Measurements from ENCODE around the gene PTPRK.

Gene PTPRK

DNA sequence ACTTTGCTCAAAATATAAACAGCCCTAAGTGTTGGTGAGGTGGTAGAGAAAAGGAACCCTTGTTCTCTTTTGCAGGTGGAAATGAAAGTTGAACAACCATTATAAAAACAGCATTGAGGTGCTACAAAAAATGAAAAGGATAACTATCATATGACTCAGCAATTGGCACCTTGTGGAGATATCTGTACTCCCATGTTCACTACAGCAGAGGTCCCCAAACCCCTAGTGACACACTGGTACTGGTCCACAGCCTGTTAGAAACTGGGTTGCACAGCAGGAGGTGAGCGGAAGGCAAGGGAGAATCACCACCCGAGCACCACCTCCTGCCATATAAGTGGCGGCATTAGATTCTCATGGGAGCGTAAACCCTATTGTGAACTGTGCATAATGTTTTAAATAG lies 352.2 kb downstream of the PTPRK start:
- no peak for DNase-seq

DNA sequence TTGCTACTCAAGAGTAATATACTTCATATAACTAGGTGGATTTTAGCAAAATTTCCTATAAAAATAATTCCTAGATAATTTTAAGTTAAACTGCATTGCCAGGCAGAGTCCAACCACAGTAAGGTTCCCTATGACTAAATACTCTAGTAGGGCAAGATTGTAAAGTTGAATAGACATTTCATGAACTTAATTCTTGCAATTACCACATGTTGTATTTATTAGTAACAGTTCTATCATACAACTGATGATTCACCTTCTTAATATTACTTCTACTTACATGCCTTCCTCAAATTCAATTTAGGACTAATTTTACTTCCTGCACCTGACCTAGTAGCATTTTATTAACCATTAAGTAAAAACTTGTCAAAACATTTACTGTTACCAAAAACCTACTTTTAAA lies 352.8 kb downstream of the PTPRK start:
- DNase-seq = no peak

DNA sequence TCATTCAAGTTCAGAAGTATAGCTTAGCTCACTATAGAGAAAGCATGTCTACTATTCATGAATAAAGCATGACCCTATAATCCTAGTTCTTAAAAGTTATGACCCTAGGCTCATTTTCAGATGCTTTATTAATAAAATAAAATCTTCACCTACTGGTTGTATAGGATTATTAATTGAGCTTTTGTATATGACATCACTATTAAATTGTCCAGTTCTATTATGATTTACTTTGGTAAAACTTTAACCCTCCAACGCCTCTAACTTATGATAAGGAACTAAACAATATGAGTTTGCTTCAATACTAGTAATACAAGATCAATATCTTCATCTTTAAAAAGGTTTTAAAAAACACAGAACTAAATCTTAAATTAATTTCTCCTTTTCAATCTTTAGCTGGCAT lies 356.1 kb downstream of the PTPRK start:
- no peak for DNase-seq

GRCh38 chr6:128162423-128162822 lies 358.0 kb downstream of the PTPRK start:
- DNase-seq = no peak

DNA sequence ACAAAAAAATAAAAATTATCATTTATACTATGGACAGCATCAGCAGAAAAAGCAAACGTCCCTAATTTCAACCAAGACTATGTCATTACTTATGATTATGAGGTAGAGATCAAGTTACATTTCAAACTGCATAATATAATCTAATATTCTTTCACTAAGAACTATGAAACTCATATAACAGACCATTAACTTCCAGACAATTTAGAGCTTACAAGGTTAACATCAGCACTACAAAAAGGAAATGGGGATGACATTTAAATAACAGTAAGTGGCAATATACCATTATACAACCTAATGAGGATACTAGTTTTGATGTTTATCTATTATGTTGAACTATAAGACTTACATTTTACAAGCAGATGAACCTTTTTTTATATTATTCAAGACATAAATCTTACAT lies 358.6 kb downstream of the PTPRK start:
- DNase-seq = no peak

DNA sequence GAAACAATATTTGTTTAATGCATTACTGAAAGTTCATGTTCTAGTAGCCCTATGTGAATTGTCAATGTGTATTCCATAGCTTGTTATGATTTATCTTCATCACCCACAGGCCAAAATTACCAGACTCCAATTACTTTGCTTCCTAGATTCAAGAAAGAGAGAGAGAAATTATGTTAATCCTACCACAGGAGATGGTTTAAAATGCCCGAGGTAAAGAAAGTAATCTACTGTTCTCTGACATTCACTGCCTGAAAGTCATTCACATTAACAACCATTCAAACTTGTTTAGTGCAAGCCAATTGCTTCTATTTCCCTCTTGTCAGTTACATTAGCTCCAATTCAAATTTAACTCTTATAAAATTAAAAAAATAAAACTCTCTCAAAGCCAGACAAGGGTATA lies 359.1 kb downstream of the PTPRK start:
- DNase-seq = no peak

- no peak for DNase-seq
These were observed 361.9 kb downstream of the PTPRK start for GRCh38 chr6:128158496-128158895.

GRCh38 chr6:128156321-128157111 lies 363.9 kb downstream of the PTPRK start:
- DNase-seq = no peak

- DNase-seq = no peak
These were observed 364.6 kb downstream of the PTPRK start for GRCh38 chr6:128155826-128156225.

DNA sequence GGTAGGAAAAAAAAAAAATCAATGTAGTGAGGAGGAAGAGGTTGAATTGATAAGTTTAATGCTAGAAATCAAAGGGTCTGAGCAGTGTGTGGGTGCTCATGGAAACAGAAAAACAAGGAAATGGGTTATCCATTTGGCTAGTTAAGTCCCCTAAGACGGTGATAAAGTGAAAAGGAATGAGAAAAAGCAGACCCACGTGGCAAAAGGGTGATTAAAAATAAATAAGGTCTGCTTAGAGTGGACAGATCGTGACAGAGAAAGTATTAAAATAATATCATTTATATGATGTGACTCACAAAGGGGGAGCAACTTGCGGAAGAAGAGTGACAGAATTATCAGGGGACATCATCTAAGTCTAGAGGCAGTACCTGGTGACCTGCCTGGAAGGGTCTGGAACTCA lies 367.8 kb downstream of the PTPRK start:
- DNase-seq = no peak

GRCh38 chr6:128150376-128150775 lies 370.0 kb downstream of the PTPRK start:
- no peak for DNase-seq

DNA sequence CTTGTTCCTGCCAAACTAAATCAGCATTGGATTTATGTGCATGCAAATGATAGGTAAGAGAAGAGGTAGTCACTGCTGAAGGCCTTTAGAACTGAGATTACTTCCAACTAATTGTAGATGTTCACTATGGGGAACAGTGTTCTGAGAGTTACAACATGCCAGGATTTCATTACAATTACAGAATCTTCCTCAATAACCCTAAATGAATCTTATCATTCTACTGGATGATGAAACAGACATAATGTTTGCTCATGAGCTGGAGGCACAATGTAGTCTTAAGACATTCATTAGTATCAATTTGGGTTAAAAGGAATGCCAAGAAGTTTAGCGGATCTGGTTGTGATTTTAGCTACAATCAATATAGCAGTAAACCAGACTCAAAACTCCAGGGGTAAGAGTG lies 370.6 kb downstream of the PTPRK start:
- DNase-seq = no peak

DNA sequence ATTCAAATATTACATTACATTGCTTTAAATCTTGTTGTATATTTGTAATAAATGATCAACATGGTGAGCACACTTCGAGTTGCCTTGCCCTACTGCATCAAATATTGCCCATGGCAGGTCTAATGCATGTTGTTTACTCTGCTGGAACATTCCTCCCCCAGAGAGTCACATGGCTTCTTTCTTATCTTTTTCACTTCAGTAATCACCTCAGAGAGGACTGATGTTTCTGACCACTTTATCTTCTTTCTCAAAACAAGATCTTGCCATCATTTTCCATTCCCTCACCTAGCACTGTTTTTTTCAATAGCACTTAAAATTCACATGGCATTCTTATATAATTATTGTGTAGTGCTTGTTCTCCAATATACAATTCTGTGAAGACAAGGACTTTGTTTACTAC lies 376.1 kb downstream of the PTPRK start:
- no peak for DNase-seq

DNA sequence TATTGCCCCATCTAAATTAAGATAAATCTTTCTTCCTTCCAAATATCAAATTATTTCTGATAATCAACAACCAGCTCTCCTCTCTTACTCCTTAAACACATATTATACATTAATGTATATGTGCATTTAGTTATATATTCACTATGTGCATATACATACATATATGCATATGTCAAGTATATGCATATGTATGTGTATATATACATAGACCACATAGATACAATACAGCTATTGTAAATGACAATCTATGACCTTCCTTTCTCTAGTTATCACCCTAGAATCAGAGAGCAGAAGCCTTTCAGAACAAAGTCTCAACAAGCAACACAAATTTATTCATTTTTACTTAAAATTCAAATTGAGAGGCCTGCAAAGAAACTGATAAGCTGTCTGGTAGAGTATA lies 378.5 kb downstream of the PTPRK start:
- no peak for DNase-seq

- no peak for DNase-seq
These were observed 380.9 kb downstream of the PTPRK start for GRCh38 chr6:128139519-128139918.

DNA sequence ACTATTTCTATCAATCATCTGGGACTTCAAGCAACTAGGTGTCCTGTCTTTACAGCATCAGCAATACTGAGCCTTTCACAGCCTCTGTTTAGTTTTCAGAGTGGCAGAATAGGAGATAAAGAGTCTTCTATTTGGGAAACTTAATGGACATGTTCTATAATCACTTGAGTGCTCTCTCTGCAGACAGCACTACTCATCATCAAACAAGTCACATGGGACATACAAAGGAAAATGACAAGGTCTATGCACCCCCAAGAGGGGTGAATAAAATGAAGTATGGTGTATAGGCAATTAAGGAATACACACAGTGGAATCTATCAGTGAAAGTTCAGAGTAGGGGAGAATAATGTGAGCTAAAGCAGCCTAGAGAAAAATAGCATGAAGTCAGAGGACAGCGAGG lies 381.7 kb downstream of the PTPRK start:
- DNase-seq = no peak

DNA sequence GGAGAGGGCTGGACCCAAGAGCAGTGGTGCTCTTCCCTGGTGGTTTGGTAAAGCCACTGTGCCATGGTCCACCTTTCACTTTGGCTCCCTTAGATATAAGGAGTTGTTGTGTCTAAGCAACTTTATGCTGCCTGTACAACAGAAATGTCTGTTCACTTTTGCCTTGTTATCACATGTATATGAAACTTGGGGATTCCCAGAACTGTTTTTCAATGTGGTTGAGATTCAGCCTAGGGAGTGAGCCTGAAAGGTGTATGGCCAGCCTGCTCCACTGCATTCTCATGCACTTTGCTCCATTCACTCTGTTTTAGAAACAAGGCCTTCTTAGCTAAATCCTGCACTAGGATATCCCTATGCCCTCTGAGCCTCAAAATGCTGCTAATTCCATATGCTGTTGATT lies 385.1 kb downstream of the PTPRK start:
- no peak for DNase-seq

- DNase-seq = no peak
These were observed 388.8 kb downstream of the PTPRK start for GRCh38 chr6:128131566-128131965.

DNA sequence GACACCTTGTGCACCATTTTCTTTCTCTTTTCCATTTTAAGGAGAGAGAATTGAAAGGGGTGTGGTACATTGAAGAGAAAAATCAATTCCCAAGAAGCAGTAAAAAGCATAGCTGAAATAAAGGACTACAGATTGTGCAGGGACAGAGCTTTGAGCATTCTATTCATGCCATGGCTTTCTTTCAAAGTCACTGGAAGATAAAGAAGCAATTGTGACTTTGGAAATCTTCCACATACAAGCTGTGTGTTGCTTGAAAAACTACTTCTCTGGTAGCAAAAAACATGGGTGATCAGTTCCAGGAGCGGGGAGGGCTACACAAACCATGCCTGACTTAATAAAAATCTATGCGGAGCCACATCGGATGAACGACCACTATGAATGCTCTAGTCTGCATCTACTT lies 389.4 kb downstream of the PTPRK start:
- no peak for DNase-seq

DNA sequence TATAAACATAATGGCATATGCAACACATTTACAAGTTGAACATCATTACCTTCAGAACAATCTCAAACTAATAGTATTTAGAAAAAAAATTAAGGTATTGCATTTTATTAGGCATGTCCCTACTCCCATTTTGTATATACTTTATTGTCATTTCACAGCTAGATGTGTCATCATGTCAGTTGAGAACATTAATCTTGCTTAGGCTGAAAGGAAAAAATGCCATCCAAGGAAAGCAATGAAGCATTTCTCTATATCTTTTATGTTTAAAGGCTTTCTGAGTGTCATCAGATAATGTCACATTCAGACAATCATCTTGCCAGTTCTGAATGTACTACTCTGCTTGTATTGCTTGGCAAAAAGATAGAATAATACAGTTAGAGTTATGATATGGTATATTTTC lies 390.7 kb downstream of the PTPRK start:
- no peak for DNase-seq

- DNase-seq = no peak
These were observed 392.7 kb downstream of the PTPRK start for GRCh38 chr6:128127650-128128049.

GRCh38 chr6:128124713-128125112 lies 395.7 kb downstream of the PTPRK start:
- no peak for DNase-seq

- no peak for DNase-seq
These were observed 398.8 kb downstream of the PTPRK start for GRCh38 chr6:128121610-128122009.

GRCh38 chr6:128121190-128121589 lies 399.2 kb downstream of the PTPRK start:
- no peak for DNase-seq

DNA sequence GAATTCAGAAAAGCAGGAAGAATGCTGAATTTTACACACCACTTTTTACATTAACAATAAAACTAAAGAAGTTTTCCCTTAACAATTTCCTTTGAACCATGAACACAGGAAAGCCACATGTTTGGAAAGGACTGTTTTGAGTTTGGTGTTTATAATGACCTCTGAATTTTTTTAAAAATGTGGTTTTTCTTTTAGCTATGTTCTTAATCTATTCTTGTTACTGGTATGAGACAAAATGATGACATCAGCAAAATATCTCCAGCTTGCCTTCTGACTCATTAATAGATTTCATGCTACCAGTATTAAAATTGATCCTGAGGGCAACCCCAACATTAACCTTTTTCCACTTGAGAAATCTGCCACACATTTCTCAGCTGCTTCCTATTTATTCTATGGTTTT lies 402.0 kb downstream of the PTPRK start:
- no peak for DNase-seq
